Activated CD4-positive, alpha-beta T cell treated with anti-CD3 and anti-CD28 coated beads, Interleukin-2, amount 50 U/mL, for 48 hours (primary cell): Measurements from ENCODE around the gene NSRP1.
"Not testable (repeated sequence)": the region's sequence is repeated elsewhere in the genome, so short reads cannot be mapped to it uniquely, and the experiment has no call there.

Source experiments
- DNase-seq, 2 experiments: peaks; one replicate each; pipeline ENCODE4 v3.0.0-alpha.2; 2020

The NSRP1 gene

GRCh38 chr17:30224419-30224960 is 107.9 kb downstream of the NSRP1 start:
- no peak for DNase-seq

DNA sequence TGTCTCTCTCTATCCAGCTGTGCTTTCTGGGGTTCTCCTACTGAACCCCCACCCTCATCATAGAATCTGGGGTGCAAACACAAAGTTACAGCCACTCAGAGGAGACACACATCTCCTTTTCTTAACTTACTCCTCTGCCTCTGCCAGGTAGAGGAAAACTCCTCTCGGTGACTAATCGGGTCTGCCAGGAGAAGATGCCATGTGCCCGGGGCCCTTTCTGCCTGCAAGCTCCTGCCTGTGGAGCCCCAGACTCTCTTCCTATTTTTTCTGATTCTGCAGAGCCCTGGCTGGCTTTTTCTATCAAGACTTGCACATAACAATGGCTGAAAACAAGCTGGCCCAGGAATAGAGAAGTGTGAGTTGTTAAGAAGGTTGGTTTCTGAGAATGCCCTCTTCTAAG is 108.5 kb downstream of the NSRP1 start:
- DNase-seq = no peak

- DNase-seq = no peak
Measured at GRCh38 chr17:30225919-30226553, 109.4 kb downstream of the NSRP1 start.

DNA sequence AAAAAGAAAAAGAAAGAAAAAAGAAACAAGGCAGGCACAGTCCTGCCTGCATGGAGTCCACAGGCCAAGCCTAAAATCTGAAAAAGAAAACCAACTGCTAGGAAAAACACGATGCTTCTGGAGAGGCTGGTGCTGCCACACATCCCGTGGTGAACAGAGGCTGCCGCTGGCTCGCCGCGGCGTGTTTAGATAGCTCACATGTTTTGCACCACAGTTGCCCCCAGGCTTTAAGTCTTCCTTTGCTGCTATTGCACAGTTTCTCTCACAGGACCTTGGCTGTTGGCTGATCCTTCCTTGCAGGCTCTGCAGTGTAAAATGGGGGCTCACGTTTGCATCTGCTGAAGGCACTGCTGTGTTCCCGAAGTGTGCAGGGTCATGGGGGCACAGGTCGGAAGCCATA is 110.3 kb downstream of the NSRP1 start:
- no peak for DNase-seq

GRCh38 chr17:30228011-30228410 is 111.4 kb downstream of the NSRP1 start:
- DNase-seq = no peak

DNA sequence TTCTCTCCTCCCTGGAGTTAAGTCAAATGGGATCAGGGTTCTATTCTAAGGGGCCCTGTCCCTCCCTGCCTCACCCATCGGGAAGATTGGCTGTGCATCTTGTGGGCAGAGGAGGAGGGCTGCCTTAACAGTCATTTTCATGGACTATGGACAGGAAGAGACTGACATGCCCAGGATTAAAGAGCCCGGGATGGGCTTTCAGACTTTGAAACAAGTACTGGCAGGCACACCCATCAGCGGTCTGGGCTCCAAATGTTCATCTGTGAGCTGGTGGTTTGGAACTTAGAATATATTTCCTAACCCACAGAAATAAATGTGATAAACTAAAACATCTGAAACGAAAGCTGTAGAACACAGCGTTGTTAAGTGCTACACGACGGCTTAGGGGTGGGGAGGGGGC is 112.4 kb downstream of the NSRP1 start:
- no peak for DNase-seq

- DNase-seq = not testable (repeated sequence)
Measured at GRCh38 chr17:30230009-30230408, 113.4 kb downstream of the NSRP1 start.

DNA sequence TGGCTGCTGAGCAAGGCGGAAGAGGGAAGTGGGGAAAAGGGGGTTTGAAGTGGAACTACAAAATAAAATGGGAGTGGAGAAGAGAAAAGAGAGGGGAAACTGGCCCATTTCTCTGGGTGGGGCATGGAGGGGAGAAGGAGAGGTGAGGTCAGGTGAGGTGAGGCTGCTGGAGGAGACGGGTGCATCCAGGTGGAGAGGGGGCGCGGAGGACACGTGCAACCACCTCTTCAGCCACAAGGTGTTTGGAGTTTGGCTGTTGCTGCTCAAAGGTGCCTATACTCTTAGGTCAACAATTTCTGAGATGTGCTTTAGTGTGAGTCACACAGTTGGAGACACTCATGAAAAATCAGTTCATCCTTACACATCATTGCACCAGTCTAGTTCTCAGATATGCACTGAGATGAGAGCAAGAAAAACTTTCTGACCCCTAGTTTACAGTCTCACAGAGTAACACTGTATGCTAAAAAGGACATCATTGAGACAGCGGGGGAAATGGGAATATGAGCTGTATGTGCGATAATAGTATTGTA is 114.0 kb downstream of the NSRP1 start:
- DNase-seq = no peak

DNA sequence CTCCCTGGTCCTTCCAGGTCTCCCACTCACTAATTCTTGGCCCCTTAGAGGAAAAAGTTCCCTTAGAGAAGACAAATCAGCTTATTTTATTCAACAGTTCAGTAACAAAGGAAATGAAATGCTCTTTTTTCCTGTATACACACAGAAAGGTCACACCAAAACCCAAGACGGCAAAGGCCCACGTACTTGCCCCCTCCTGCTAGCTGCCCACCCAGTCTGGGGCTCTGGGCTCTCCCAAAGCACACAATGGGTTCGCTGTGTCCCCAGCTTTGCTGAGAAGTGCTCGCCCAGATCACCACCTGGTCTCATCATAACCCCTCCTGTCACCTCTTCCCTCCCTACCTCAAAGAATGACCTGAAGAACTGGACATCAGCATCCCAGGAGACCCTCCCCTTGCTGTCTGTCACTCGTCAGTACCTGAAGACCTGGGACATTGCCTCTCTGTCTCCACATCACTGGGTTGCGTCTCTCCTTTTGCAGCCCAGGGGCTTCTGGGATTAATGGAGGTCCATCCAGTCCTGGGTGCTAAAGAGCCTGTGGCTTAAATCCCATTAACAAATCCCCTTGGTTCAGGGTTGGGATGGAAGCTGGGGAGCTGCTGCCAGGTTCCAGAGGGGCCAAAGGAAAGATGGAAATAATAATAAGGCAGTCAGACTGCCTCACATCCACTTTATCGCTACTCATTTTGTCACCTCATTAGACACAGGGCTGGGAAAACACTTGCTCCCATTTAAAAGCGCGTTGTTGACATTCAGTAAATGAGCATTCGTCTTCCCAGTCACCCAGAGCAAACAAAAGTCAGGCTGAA is 115.6 kb downstream of the NSRP1 start:
- no peak for DNase-seq

- no peak for DNase-seq
Measured at GRCh38 chr17:30232824-30233427, 116.3 kb downstream of the NSRP1 start.

DNA sequence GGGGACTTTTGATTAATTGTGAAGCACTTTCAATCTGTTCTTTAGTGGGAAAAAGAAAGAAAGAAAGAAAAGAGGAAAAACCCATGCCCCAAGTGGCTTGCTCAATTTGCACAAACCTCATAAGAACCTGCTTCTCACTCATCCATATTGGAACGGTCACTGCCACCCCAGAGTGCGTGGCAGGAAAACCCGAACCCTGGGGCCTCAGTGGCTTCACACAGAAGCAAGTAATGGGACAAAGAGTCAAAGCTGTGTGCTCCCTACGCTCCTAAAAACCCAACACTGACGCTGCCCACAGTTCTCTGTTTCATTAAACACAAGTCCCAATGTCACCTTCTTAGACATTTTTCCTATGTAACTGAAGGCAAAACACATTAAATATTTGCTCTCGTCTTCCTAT is 117.7 kb downstream of the NSRP1 start:
- DNase-seq = no peak

DNA sequence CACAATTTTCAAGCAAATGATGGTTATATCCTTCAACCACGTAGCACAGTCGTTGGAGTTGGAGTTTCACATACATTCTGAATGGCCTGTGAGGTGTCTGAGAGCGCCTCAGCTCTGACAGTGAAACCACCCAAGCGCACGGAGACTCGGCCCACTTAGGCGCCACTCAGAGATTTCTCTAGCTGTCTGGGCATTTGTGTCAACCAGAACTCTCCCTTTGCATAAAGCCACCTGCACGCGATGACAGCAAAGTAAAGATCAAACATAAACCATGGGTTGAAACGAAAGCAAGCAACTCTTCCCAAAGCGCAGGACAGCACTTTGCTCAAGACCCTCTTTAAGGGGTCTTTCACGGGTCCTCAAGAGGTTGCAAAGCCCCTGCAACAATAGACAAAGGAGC is 118.3 kb downstream of the NSRP1 start:
- DNase-seq = peak in 1 of 2 experiments; percentile 11

DNA sequence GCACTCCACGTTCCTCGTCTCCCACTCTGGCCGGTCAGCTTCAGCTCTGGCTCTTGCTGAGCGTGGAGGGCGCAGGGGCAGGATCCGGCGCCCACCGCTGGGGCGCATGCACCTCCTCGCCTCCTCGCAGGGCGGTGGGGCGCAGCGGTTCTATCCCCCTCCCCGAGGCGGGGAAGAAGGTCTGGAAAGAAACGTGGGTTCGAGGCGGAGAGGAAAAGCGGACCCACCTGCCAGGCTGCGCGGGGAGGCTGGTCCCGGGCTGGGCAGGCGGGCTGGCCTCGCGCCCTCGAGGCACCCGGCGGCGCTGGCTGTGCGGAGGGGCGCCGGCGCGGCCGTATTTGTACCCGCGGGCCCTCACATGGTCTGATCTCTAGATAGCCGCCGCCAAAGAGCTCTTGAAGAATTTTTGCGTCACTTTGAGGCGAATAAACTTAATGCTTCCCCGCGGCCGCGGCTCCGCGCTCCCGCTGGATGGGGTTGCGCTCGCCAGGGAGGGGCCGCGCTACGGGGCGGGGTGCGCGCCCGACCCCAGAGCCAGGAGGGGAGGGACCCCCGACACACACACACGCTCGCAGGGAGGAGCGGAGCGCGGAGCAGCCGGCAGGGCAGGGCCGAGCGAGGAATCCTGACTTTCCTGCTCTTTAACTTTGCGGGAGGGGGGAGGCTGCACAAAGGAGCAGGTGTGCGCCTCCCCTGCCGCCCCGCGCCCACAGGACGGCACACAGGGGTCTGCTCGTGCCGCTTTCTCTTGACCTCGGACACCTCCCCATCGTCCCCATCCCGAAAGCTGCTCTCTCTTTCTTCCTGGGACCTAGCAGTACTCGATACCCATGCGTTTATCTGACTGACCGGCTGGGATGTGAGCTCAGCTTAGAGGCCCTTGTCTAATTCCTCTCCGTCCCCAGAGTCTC is 119.0 kb downstream of the NSRP1 start, which contains the start of gene SLC6A4:
TSS of gene SLC6A4 (minus strand) at position 312 of the 911 bp plus-strand sequence. CDS start 13,739 bp downstream, outside the sequence.
- DNase-seq = no peak
